Measurements from ENCODE around the gene CDCP1. TPM values are rescaled to one million over a fixed set of nuclear protein-coding genes. Genes with fewer than 3 reads are reported as not detected.

Gene CDCP1
- total RNA-seq, 2 experiments from 2014 or later = 0.32 to 0.36 TPM

GRCh38 chr3:45183872-45184262 lies 37.7 kb upstream of the CDCP1 start:
- Mint-ChIP-seq H3K4me3 (no peak overlapping the region), H3K9me3 (no peaks in the 10 kb centered on the region), H3K4me1 (ENCODE audit: low read depth) (peaks cover 11% of the 10 kb centered on the region), H3K27ac (no peak overlapping the region), H3K36me3 (ENCODE audit: low read depth) (no peaks in the 10 kb centered on the region), H3K27me3 (peaks cover 2% of the 10 kb centered on the region)
- TF ChIP-seq, protein P1, sequence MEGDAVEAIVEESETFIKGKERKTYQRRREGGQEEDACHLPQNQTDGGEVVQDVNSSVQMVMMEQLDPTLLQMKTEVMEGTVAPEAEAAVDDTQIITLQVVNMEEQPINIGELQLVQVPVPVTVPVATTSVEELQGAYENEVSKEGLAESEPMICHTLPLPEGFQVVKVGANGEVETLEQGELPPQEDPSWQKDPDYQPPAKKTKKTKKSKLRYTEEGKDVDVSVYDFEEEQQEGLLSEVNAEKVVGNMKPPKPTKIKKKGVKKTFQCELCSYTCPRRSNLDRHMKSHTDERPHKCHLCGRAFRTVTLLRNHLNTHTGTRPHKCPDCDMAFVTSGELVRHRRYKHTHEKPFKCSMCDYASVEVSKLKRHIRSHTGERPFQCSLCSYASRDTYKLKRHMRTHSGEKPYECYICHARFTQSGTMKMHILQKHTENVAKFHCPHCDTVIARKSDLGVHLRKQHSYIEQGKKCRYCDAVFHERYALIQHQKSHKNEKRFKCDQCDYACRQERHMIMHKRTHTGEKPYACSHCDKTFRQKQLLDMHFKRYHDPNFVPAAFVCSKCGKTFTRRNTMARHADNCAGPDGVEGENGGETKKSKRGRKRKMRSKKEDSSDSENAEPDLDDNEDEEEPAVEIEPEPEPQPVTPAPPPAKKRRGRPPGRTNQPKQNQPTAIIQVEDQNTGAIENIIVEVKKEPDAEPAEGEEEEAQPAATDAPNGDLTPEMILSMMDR (IDR thresholded peaks at IDR 0.05) = no peak
- ATAC-seq = no peak
- intact Hi-C loops (cut with micrococcal nuclease) = no loop called here
- POLR2A ChIA-PET = no interaction called here
- CTCF ChIA-PET = interaction anchor here (1.4 to 1.5 kb wide), 2 partner anchors 144 to 145 kb away, joined by 3 to 6 read pairs; no protein-coding TSS in a partner anchor
- no peak for DNase-seq

- Mint-ChIP-seq H3K4me3 (no peak overlapping the region), H3K27me3 (peaks cover 2% of the 10 kb centered on the region), H3K27ac (no peak overlapping the region), H3K36me3 (ENCODE audit: low read depth) (no peaks in the 10 kb centered on the region), H3K4me1 (ENCODE audit: low read depth) (peaks cover 11% of the 10 kb centered on the region), H3K9me3 (no peaks in the 10 kb centered on the region)
- TF ChIP-seq, protein P1 (IDR thresholded peaks at IDR 0.05) = no peak
- ChIA-PET POLR2A (no interaction called here), CTCF (interaction anchor here (1.4 to 1.5 kb wide), 2 partner anchors 143 to 145 kb away, joined by 3 to 6 read pairs; no protein-coding TSS in a partner anchor)
- ATAC-seq = no peak
- no peak for DNase-seq
- intact Hi-C loops (cut with micrococcal nuclease) = no loop called here
Observed at GRCh38 chr3:45182915-45183871, 37.0 kb upstream of the CDCP1 start.

- Mint-ChIP-seq H3K36me3 (ENCODE audit: low read depth) (no peaks in the 10 kb centered on the region), H3K27me3 (peaks cover 2% of the 10 kb centered on the region), H3K9me3 (no peaks in the 10 kb centered on the region), H3K4me1 (ENCODE audit: low read depth) (peaks cover 4% of the 10 kb centered on the region), H3K4me3 (no peak overlapping the region), H3K27ac (no peak overlapping the region)
- CTCF ChIA-PET = interaction anchor here (1.6 kb wide), 1 partner anchor 126 kb away, joined by 4 read pairs; no protein-coding TSS in a partner anchor
- POLR2A ChIA-PET = no interaction called here
- intact Hi-C loops (cut with micrococcal nuclease) = no loop called here
- TF ChIP-seq, protein P1 (IDR thresholded peaks at IDR 0.05) = no peak
- no peak for DNase-seq
- ATAC-seq = no peak
Observed at GRCh38 chr3:45181496-45181895, 35.3 kb upstream of the CDCP1 start.

DNA sequence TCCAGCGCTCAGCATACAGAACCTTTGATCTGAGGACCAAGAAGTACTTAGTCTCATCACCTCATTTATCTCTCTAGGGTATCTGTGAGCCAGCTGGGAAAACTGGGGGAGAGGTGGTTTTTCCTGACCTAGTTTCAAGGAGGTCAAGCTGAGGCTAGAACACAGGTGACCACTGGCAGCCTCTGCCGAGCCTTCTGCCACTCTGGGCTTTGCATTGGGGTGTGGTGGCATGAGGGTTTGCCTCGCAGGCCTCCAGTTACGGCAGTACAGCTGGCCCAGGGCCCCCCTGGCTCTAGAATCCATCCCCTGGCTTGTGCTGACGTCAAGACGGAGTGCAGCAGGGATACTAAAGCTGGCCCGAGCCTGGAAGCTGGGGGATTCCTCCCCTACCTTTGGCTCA lies 34.7 kb upstream of the CDCP1 start:
- ATAC-seq (no peak), DNase-seq (no peak)
- H3K36me3 Mint-ChIP-seq (ENCODE audit: low read depth) = no peaks in the 10 kb centered on the region
- no peak overlapping the region for H3K27ac Mint-ChIP-seq
- no peak overlapping the region for H3K4me3 Mint-ChIP-seq
- intact Hi-C loops (cut with micrococcal nuclease) = no loop called here
- ChIA-PET POLR2A (no interaction called here), CTCF (interaction anchor here (1.6 kb wide), 1 partner anchor 126 kb away, joined by 4 read pairs; no protein-coding TSS in a partner anchor)
- TF ChIP-seq, protein P1 (IDR thresholded peaks at IDR 0.05) = no peak
- H3K27me3 Mint-ChIP-seq = peaks cover 1% of the 10 kb centered on the region
- peaks cover 4% of the 10 kb centered on the region for H3K4me1 Mint-ChIP-seq (ENCODE audit: low read depth)
- no peaks in the 10 kb centered on the region for H3K9me3 Mint-ChIP-seq

DNA sequence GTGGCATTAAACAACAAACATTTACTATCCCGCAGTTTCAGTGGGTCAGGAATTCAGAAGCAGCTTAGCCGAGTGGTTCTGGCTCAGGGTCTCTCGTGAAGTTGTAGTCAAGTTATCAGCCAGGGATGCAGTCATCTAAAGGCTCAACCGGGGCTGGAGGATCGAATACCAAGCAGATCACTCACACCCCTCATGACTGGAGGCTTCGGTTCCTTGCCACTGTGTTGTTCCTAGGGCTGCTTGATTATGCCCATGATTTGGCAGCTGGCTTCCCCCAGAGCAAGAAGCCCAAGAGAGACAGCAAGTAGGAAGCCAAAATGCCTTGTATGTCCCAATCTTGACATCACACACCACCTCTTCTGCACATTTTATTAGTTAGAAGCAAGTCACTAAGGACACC lies 33.9 kb upstream of the CDCP1 start:
- H3K36me3 Mint-ChIP-seq (ENCODE audit: low read depth) = no peaks in the 10 kb centered on the region

More for the DNA sequence above, 33.9 kb upstream of the CDCP1 start:
- Mint-ChIP-seq H3K4me3 (no peak overlapping the region), H3K27ac (no peak overlapping the region), H3K4me1 (ENCODE audit: low read depth) (peaks cover 4% of the 10 kb centered on the region), H3K9me3 (no peaks in the 10 kb centered on the region), H3K27me3 (peaks cover 1% of the 10 kb centered on the region)
- ChIA-PET POLR2A (no interaction called here), CTCF (interaction anchor here (2.2 kb wide), 1 partner anchor 139 kb away, joined by 6 read pairs; no protein-coding TSS in a partner anchor)
- no peak for ATAC-seq
- DNase-seq = no peak
- intact Hi-C loops (cut with micrococcal nuclease) = no loop called here
- TF ChIP-seq, protein P1 (IDR thresholded peaks at IDR 0.05) = no peak

All from activated CD8-positive, alpha-beta T cell treated with anti-CD3 and anti-CD28 coated beads for 36 hours (primary cell).